Measurements from ENCODE around the gene DYNC1I1.

The DYNC1I1 gene

GRCh38 chr7:95805909-95806308 is 33.6 kb downstream of the DYNC1I1 start:
- Histone ChIP-seq H2AK5ac (ENCODE audit: low read length) (no peak overlapping the region), H3K14ac (ENCODE audit: low read length) (no peak overlapping the region), H4K8ac (ENCODE audit: low read depth, low read length) (no peak overlapping the region), H2AFZ (ENCODE audit: insufficient read depth, low read length, poor library complexity) (no peak overlapping the region), H3K4me3 (ENCODE audit: low read depth, low read length) (no peak overlapping the region), H3K4me1 (ENCODE audit: control insufficient read depth in 1 of 2, insufficient read depth in 2 of 2, low read length in 2 of 2) (no peaks in the 10 kb centered on the region), H2BK12ac (ENCODE audit: low read length) (no peak overlapping the region), H3K4ac (ENCODE audit: low read depth, low read length) (no peak overlapping the region), H4K12ac (ENCODE audit: low read depth, low read length) (no peak overlapping the region), H3K23ac (ENCODE audit: low read length) (no peak overlapping the region), H3K27me3 (ENCODE audit: insufficient read depth, low read length) (no peaks in the 10 kb centered on the region), H3K79me2 (ENCODE audit: control insufficient read depth, insufficient read depth, low read length, poor library complexity) (no peaks in the 10 kb centered on the region), H3K36me3 (ENCODE audit: control insufficient read depth in 1 of 2, insufficient read depth in 2 of 2, low read length in 2 of 2) (no peaks in the 10 kb centered on the region), H4K91ac (ENCODE audit: low read depth, low read length) (no peak overlapping the region), H2BK120ac (ENCODE audit: insufficient read depth, low read length, poor library complexity) (no peak overlapping the region), H3K79me1 (ENCODE audit: low read length) (no peaks in the 10 kb centered on the region), H3K9ac (ENCODE audit: low read length) (no peak overlapping the region), H3K18ac (ENCODE audit: low read length) (no peak overlapping the region), H3K4me2 (ENCODE audit: low read length) (no peak overlapping the region), H3K27ac (ENCODE audit: low read depth, low read length) (no peak overlapping the region), H2BK5ac (ENCODE audit: low read depth, low read length, poor library complexity) (no peak overlapping the region), H3K9me3 (ENCODE audit: insufficient read depth, low read depth, low read length) (no peaks in the 10 kb centered on the region)
- no peak for DNase-seq
- no CpG with 5 or more reads among the region's 1 CpG for WGBS (ENCODE audit: extremely low coverage, insufficient coverage, insufficient read length)

- no peak overlapping the region for H4K91ac ChIP-seq (ENCODE audit: low read depth, low read length)
- no peak overlapping the region for H3K4me3 ChIP-seq (ENCODE audit: low read depth, low read length)
- no peaks in the 10 kb centered on the region for H3K4me1 ChIP-seq (ENCODE audit: control insufficient read depth in 1 of 2, insufficient read depth in 2 of 2, low read length in 2 of 2)
- H3K9me3 ChIP-seq (ENCODE audit: insufficient read depth, low read depth, low read length): no peaks in the 10 kb centered on the region
- H3K36me3 ChIP-seq (ENCODE audit: control insufficient read depth in 1 of 2, insufficient read depth in 2 of 2, low read length in 2 of 2): no peaks in the 10 kb centered on the region
- H4K12ac ChIP-seq (ENCODE audit: low read depth, low read length): no peak overlapping the region
- no peaks in the 10 kb centered on the region for H3K27me3 ChIP-seq (ENCODE audit: insufficient read depth, low read length)
- no peak overlapping the region for H3K18ac ChIP-seq (ENCODE audit: low read length)
- H3K27ac ChIP-seq (ENCODE audit: low read depth, low read length): no peak overlapping the region
- no CpG with 5 or more reads among the region's 2 CpGs for WGBS (ENCODE audit: extremely low coverage, insufficient coverage, insufficient read length)
- no peak for DNase-seq
- no peak overlapping the region for H3K4ac ChIP-seq (ENCODE audit: low read depth, low read length)
- no peak overlapping the region for H2BK12ac ChIP-seq (ENCODE audit: low read length)
- H3K4me2 ChIP-seq (ENCODE audit: low read length): no peak overlapping the region
- H3K79me2 ChIP-seq (ENCODE audit: control insufficient read depth, insufficient read depth, low read length, poor library complexity): no peaks in the 10 kb centered on the region
- H3K14ac ChIP-seq (ENCODE audit: low read length): no peak overlapping the region
- no peak overlapping the region for H2BK5ac ChIP-seq (ENCODE audit: low read depth, low read length, poor library complexity)
- no peak overlapping the region for H3K9ac ChIP-seq (ENCODE audit: low read length)
- H2BK120ac ChIP-seq (ENCODE audit: insufficient read depth, low read length, poor library complexity): no peak overlapping the region
- no peak overlapping the region for H4K8ac ChIP-seq (ENCODE audit: low read depth, low read length)
- H2AFZ ChIP-seq (ENCODE audit: insufficient read depth, low read length, poor library complexity): no peak overlapping the region
- H3K79me1 ChIP-seq (ENCODE audit: low read length): no peaks in the 10 kb centered on the region
- no peak overlapping the region for H3K23ac ChIP-seq (ENCODE audit: low read length)
- H2AK5ac ChIP-seq (ENCODE audit: low read length): no peak overlapping the region
Measured at GRCh38 chr7:95808396-95808795, 36.0 kb downstream of the DYNC1I1 start.

GRCh38 chr7:95811846-95812445 is 39.6 kb downstream of the DYNC1I1 start:
- no peaks in the 10 kb centered on the region for H3K79me1 ChIP-seq (ENCODE audit: low read length)
- H2AFZ ChIP-seq (ENCODE audit: insufficient read depth, low read length, poor library complexity): no peak overlapping the region
- no peak overlapping the region for H3K4ac ChIP-seq (ENCODE audit: low read depth, low read length)
- H3K27me3 ChIP-seq (ENCODE audit: insufficient read depth, low read length): no peaks in the 10 kb centered on the region
- no peak overlapping the region for H3K4me2 ChIP-seq (ENCODE audit: low read length)
- no peak overlapping the region for H3K18ac ChIP-seq (ENCODE audit: low read length)
- no peak overlapping the region for H4K8ac ChIP-seq (ENCODE audit: low read depth, low read length)
- no peaks in the 10 kb centered on the region for H3K4me1 ChIP-seq (ENCODE audit: control insufficient read depth in 1 of 2, insufficient read depth in 2 of 2, low read length in 2 of 2)
- no peaks in the 10 kb centered on the region for H3K79me2 ChIP-seq (ENCODE audit: control insufficient read depth, insufficient read depth, low read length, poor library complexity)
- H3K14ac ChIP-seq (ENCODE audit: low read length): no peak overlapping the region
- H3K9me3 ChIP-seq (ENCODE audit: insufficient read depth, low read depth, low read length): no peaks in the 10 kb centered on the region
- H4K91ac ChIP-seq (ENCODE audit: low read depth, low read length): no peak overlapping the region
- no peak overlapping the region for H3K9ac ChIP-seq (ENCODE audit: low read length)
- no peak overlapping the region for H2BK5ac ChIP-seq (ENCODE audit: low read depth, low read length, poor library complexity)
- no CpG with 5 or more reads among the region's 5 CpGs for WGBS (ENCODE audit: extremely low coverage, insufficient coverage, insufficient read length)
- H3K4me3 ChIP-seq (ENCODE audit: low read depth, low read length): no peak overlapping the region
- no peak for DNase-seq
- H2BK120ac ChIP-seq (ENCODE audit: insufficient read depth, low read length, poor library complexity): no peak overlapping the region
- H3K23ac ChIP-seq (ENCODE audit: low read length): no peak overlapping the region
- H3K27ac ChIP-seq (ENCODE audit: low read depth, low read length): no peak overlapping the region
- no peaks in the 10 kb centered on the region for H3K36me3 ChIP-seq (ENCODE audit: control insufficient read depth in 1 of 2, insufficient read depth in 2 of 2, low read length in 2 of 2)
- no peak overlapping the region for H2AK5ac ChIP-seq (ENCODE audit: low read length)
- no peak overlapping the region for H4K12ac ChIP-seq (ENCODE audit: low read depth, low read length)
- no peak overlapping the region for H2BK12ac ChIP-seq (ENCODE audit: low read length)

- Histone ChIP-seq H3K18ac (ENCODE audit: low read length) (no peak overlapping the region), H3K79me2 (ENCODE audit: control insufficient read depth, insufficient read depth, low read length, poor library complexity) (no peaks in the 10 kb centered on the region), H4K8ac (ENCODE audit: low read depth, low read length) (no peak overlapping the region), H4K91ac (ENCODE audit: low read depth, low read length) (no peak overlapping the region), H3K4me2 (ENCODE audit: low read length) (no peak overlapping the region), H3K79me1 (ENCODE audit: low read length) (no peaks in the 10 kb centered on the region), H2AK5ac (ENCODE audit: low read length) (no peak overlapping the region), H3K4me1 (ENCODE audit: control insufficient read depth in 1 of 2, insufficient read depth in 2 of 2, low read length in 2 of 2) (no peaks in the 10 kb centered on the region), H3K9me3 (ENCODE audit: insufficient read depth, low read depth, low read length) (no peaks in the 10 kb centered on the region), H3K27me3 (ENCODE audit: insufficient read depth, low read length) (no peaks in the 10 kb centered on the region), H3K36me3 (ENCODE audit: control insufficient read depth in 1 of 2, insufficient read depth in 2 of 2, low read length in 2 of 2) (no peaks in the 10 kb centered on the region), H3K4me3 (ENCODE audit: low read depth, low read length) (no peak overlapping the region), H3K9ac (ENCODE audit: low read length) (no peak overlapping the region), H2BK5ac (ENCODE audit: low read depth, low read length, poor library complexity) (no peak overlapping the region), H2AFZ (ENCODE audit: insufficient read depth, low read length, poor library complexity) (no peak overlapping the region), H3K27ac (ENCODE audit: low read depth, low read length) (no peak overlapping the region), H3K23ac (ENCODE audit: low read length) (no peak overlapping the region), H3K14ac (ENCODE audit: low read length) (no peak overlapping the region), H2BK12ac (ENCODE audit: low read length) (no peak overlapping the region), H3K4ac (ENCODE audit: low read depth, low read length) (no peak overlapping the region), H2BK120ac (ENCODE audit: insufficient read depth, low read length, poor library complexity) (no peak overlapping the region), H4K12ac (ENCODE audit: low read depth, low read length) (no peak overlapping the region)
- no CpG with 5 or more reads among the region's 3 CpGs for WGBS (ENCODE audit: extremely low coverage, insufficient coverage, insufficient read length)
- DNase-seq: no peak
Measured at GRCh38 chr7:95814721-95815120, 42.4 kb downstream of the DYNC1I1 start.

All from trophoblast cell (in vitro differentiated cells and primary cell).